Thyroid gland (tissue), 4 donors: ENCODE data around the gene ADAMTS16.

Source experiments
- POLR2A ChIP-seq, 2 donors: fragments of 450-650 bp; IDR thresholded peaks; one replicate each; pipeline ENCODE4 v1.6.1; 2017; ENCODE audit warnings: antibody characterized with exemption in 2 of 2, mild to moderate bottlenecking in 2 of 2, moderate library complexity in 1 of 2
- TF ChIP-seq, protein P1 (sequence below), 6 experiments: fragments of 200-600 bp in 3 of 6; fragments of 450-650 bp in 3 of 6; sonication (generic) in 3 of 6; IDR thresholded peaks; one replicate each; pipeline ENCODE4 v1.5.1; 2016 to 2019; ENCODE audit warnings: antibody characterized with exemption in 6 of 6, mild to moderate bottlenecking in 2 of 6, inconsistent platforms in 1 of 6, moderate library complexity in 1 of 6

GRCh38 chr5:5104550-5104949 is 35.6 kb upstream of the ADAMTS16 start:
- no peak for TF ChIP-seq POLR2A (IDR thresholded peaks at IDR 0.05)
- TF ChIP-seq, protein P1, sequence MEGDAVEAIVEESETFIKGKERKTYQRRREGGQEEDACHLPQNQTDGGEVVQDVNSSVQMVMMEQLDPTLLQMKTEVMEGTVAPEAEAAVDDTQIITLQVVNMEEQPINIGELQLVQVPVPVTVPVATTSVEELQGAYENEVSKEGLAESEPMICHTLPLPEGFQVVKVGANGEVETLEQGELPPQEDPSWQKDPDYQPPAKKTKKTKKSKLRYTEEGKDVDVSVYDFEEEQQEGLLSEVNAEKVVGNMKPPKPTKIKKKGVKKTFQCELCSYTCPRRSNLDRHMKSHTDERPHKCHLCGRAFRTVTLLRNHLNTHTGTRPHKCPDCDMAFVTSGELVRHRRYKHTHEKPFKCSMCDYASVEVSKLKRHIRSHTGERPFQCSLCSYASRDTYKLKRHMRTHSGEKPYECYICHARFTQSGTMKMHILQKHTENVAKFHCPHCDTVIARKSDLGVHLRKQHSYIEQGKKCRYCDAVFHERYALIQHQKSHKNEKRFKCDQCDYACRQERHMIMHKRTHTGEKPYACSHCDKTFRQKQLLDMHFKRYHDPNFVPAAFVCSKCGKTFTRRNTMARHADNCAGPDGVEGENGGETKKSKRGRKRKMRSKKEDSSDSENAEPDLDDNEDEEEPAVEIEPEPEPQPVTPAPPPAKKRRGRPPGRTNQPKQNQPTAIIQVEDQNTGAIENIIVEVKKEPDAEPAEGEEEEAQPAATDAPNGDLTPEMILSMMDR (IDR thresholded peaks at IDR 0.05) = no peak
